Measurements from ENCODE around the gene CFAP100. TPM values are rescaled to one million over a fixed set of nuclear protein-coding genes. Genes with fewer than 3 reads are reported as not detected.

CFAP100 gene
- total and polyA plus RNA-seq, 10 of the 15 experiments (the other 5 are each of a cell fraction or from before 2014, with no cell fraction given), result 0.04 to 0.27 TPM; not detected in 8

DNA sequence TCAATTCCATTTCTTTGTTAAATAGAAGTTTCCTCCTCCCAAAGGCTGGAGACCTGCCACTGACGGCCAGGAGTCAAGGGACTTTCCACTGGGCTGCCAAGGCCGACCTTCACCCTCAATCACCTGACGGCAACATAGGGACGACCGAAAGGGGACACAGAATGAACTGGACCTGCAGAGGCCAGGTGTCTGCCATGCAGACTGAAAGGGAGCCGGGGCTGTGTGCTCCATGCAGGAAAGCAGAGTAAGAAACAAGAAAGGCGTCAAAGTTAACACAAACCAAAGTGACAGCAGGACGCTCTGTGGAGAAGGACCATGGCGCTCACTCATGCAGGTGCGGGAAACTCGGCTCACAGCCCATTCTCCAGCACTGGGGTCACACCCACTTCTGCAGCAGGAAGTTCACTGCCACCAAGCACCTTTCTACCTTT lies 54.9 kb downstream of the CFAP100 start:
- DNase-seq (ENCODE audit: low read depth, low spot score), result no peak
- H3K27ac ChIP-seq (ENCODE audit: control insufficient read depth, insufficient read depth), result no peak overlapping the region
- no peaks in the 10 kb centered on the region for H3K4me1 ChIP-seq (ENCODE audit: control insufficient read depth, insufficient read depth, low read length)
- H3K36me3 ChIP-seq (ENCODE audit: control insufficient read depth in 2 of 2, insufficient read depth in 2 of 2, low read length in 1 of 2), result peaks cover 8 to 14% of the 10 kb centered on the region in 2 experiments; a peak in 3 of 4 replicates
- H3K79me2 ChIP-seq (ENCODE audit: control insufficient read depth, insufficient read depth, low read length), result no peaks in the 10 kb centered on the region
- H3K27me3 ChIP-seq (replicated peaks in 1 of 2; ENCODE audit: control insufficient read depth in 2 of 2, insufficient read depth in 2 of 2, low read length in 1 of 2), result no peaks in the 10 kb centered on the region
- POLR2A ChIA-PET, result no interaction called here
- in situ Hi-C loops (cut with MboI), result no loop called here
- no peak for FAIRE-seq
- H3K4me3 ChIP-seq, result no peak overlapping the region
- H3K9me3 ChIP-seq (replicated peaks; ENCODE audit: control insufficient read depth, insufficient read depth, low read length), result no peaks in the 10 kb centered on the region
- no peak overlapping the region for H3K9ac ChIP-seq (ENCODE audit: control insufficient read depth, insufficient read depth, low read length)
- TF ChIP-seq FOXM1 (IDR thresholded peaks at IDR 0.05; ENCODE audit: low read depth, low read length) (no peak), CBX5 (IDR thresholded peaks at IDR 0.05; ENCODE audit: low read depth) (no peak)
- TF ChIP-seq, protein P1, sequence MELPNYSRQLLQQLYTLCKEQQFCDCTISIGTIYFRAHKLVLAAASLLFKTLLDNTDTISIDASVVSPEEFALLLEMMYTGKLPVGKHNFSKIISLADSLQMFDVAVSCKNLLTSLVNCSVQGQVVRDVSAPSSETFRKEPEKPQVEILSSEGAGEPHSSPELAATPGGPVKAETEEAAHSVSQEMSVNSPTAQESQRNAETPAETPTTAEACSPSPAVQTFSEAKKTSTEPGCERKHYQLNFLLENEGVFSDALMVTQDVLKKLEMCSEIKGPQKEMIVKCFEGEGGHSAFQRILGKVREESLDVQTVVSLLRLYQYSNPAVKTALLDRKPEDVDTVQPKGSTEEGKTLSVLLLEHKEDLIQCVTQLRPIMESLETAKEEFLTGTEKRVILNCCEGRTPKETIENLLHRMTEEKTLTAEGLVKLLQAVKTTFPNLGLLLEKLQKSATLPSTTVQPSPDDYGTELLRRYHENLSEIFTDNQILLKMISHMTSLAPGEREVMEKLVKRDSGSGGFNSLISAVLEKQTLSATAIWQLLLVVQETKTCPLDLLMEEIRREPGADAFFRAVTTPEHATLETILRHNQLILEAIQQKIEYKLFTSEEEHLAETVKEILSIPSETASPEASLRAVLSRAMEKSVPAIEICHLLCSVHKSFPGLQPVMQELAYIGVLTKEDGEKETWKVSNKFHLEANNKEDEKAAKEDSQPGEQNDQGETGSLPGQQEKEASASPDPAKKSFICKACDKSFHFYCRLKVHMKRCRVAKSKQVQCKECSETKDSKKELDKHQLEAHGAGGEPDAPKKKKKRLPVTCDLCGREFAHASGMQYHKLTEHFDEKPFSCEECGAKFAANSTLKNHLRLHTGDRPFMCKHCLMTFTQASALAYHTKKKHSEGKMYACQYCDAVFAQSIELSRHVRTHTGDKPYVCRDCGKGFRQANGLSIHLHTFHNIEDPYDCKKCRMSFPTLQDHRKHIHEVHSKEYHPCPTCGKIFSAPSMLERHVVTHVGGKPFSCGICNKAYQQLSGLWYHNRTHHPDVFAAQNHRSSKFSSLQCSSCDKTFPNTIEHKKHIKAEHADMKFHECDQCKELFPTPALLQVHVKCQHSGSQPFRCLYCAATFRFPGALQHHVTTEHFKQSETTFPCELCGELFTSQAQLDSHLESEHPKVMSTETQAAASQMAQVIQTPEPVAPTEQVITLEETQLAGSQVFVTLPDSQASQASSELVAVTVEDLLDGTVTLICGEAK (IDR thresholded peaks at IDR 0.05; ENCODE audit: borderline replicate concordance), result no peak
- SMC1A ChIA-PET (ENCODE audit: uncharacterized antibody, unreplicated experiment), result no interaction called here
- WGBS (ENCODE audit: insufficient coverage, insufficient replicate concordance, low lambda C conversion rate, missing lambda C conversion rate), result 84% methylated on average over 11 of the region's 11 CpGs
- no peaks in the 10 kb centered on the region for H4K20me1 ChIP-seq (ENCODE audit: control insufficient read depth, insufficient read depth)
- RAD21 ChIA-PET (ENCODE audit: unreplicated experiment), result no interaction called here
- no peak for ATAC-seq
- H3K4me2 ChIP-seq (ENCODE audit: control insufficient read depth, insufficient read depth), result no peak overlapping the region
- CTCF ChIA-PET, result no interaction called here
- no TSS peak for BruUV-seq (replicated peaks)
- intact Hi-C loops (cut with micrococcal nuclease; ENCODE audit: unreplicated experiment), result no loop called here
- H2AFZ ChIP-seq (ENCODE audit: control insufficient read depth, low read depth, low read length), result no peak overlapping the region

DNA sequence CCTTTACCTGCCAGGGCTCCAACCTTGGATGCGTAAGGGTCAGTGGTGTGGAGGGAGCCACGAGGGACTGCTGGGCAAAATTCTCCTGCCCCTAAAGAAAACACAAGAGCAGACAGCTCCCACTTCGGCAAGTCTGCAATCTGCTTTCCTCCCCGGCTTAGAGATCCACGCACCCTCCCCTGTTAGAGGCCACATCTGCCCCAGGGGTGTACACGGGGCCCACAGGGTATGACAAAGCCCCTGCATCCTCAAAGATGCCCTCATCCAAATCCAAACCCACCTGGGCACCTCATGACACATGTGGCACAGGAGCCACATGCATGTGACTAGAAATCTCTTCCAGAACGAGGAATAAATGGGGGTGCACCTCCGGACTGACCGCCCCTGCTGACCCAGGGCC lies 55.5 kb downstream of the CFAP100 start:
- ChIA-PET SMC1A (ENCODE audit: uncharacterized antibody, unreplicated experiment) (no interaction called here), CTCF (no interaction called here), POLR2A (no interaction called here), RAD21 (ENCODE audit: unreplicated experiment) (no interaction called here)
- 89% methylated on average over 9 of the region's 9 CpGs for WGBS (ENCODE audit: insufficient coverage, insufficient replicate concordance, low lambda C conversion rate, missing lambda C conversion rate)
- Histone ChIP-seq H3K4me3 (no peak overlapping the region), H2AFZ (ENCODE audit: control insufficient read depth, low read depth, low read length) (no peak overlapping the region), H3K4me1 (ENCODE audit: control insufficient read depth, insufficient read depth, low read length) (no peaks in the 10 kb centered on the region), H3K27me3 (replicated peaks in 1 of 2; ENCODE audit: control insufficient read depth in 2 of 2, insufficient read depth in 2 of 2, low read length in 1 of 2) (no peaks in the 10 kb centered on the region), H4K20me1 (ENCODE audit: control insufficient read depth, insufficient read depth) (no peaks in the 10 kb centered on the region), H3K36me3 (ENCODE audit: control insufficient read depth in 2 of 2, insufficient read depth in 2 of 2, low read length in 1 of 2) (peaks cover 8 to 18% of the 10 kb centered on the region in 2 experiments), H3K9ac (ENCODE audit: control insufficient read depth, insufficient read depth, low read length) (no peak overlapping the region), H3K4me2 (ENCODE audit: control insufficient read depth, insufficient read depth) (no peak overlapping the region), H3K79me2 (ENCODE audit: control insufficient read depth, insufficient read depth, low read length) (no peaks in the 10 kb centered on the region), H3K27ac (ENCODE audit: control insufficient read depth, insufficient read depth) (no peak overlapping the region), H3K9me3 (replicated peaks; ENCODE audit: control insufficient read depth, insufficient read depth, low read length) (no peaks in the 10 kb centered on the region)
- no peak for ATAC-seq
- TF ChIP-seq NFXL1 (IDR thresholded peaks at IDR 0.05; ENCODE audit: borderline replicate concordance) (no peak), SIN3A (IDR thresholded peaks at IDR 0.05; ENCODE audit: low read depth, low read length) (no peak), YY1 (IDR thresholded peaks at IDR 0.05; ENCODE audit: low read depth, low read length) (no peak), SMAD1 (IDR thresholded peaks at IDR 0.05; ENCODE audit: low read depth, partially characterized antibody) (no peak), MEF2B (IDR thresholded peaks at IDR 0.05; ENCODE audit: partially characterized antibody, poor library complexity, severe bottlenecking) (no peak)
- TF ChIP-seq, protein P2, sequence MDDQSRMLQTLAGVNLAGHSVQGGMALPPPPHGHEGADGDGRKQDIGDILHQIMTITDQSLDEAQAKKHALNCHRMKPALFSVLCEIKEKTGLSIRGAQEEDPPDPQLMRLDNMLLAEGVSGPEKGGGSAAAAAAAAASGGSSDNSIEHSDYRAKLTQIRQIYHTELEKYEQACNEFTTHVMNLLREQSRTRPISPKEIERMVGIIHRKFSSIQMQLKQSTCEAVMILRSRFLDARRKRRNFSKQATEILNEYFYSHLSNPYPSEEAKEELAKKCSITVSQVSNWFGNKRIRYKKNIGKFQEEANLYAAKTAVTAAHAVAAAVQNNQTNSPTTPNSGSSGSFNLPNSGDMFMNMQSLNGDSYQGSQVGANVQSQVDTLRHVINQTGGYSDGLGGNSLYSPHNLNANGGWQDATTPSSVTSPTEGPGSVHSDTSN (IDR thresholded peaks at IDR 0.05; ENCODE audit: insufficient replicate concordance, low read depth, low read length), result no peak
- TF ChIP-seq, protein P3, sequence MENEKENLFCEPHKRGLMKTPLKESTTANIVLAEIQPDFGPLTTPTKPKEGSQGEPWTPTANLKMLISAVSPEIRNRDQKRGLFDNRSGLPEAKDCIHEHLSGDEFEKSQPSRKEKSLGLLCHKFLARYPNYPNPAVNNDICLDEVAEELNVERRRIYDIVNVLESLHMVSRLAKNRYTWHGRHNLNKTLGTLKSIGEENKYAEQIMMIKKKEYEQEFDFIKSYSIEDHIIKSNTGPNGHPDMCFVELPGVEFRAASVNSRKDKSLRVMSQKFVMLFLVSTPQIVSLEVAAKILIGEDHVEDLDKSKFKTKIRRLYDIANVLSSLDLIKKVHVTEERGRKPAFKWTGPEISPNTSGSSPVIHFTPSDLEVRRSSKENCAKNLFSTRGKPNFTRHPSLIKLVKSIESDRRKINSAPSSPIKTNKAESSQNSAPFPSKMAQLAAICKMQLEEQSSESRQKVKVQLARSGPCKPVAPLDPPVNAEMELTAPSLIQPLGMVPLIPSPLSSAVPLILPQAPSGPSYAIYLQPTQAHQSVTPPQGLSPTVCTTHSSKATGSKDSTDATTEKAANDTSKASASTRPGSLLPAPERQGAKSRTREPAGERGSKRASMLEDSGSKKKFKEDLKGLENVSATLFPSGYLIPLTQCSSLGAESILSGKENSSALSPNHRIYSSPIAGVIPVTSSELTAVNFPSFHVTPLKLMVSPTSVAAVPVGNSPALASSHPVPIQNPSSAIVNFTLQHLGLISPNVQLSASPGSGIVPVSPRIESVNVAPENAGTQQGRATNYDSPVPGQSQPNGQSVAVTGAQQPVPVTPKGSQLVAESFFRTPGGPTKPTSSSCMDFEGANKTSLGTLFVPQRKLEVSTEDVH (IDR thresholded peaks at IDR 0.05; ENCODE audit: low read depth, partially characterized antibody), result no peak
- BruUV-seq (replicated peaks), result no TSS peak
- DNase-seq (ENCODE audit: low read depth, low spot score), result no peak
- intact Hi-C loops (cut with micrococcal nuclease; ENCODE audit: unreplicated experiment), result no loop called here
- no peak for FAIRE-seq
- in situ Hi-C loops (cut with MboI), result no loop called here

Measured in GM12878 (cell line).